Measurements from ENCODE around the gene ZNF784. TPM values are rescaled to one million over a fixed set of nuclear protein-coding genes. Genes with fewer than 3 reads are reported as not detected.

Gene ZNF784
- total and polyA plus RNA-seq, 10 of the 15 experiments (the other 5 are each of a cell fraction or from before 2014, with no cell fraction given), result 0.10 to 5.2 (median 1.8) TPM

DNA sequence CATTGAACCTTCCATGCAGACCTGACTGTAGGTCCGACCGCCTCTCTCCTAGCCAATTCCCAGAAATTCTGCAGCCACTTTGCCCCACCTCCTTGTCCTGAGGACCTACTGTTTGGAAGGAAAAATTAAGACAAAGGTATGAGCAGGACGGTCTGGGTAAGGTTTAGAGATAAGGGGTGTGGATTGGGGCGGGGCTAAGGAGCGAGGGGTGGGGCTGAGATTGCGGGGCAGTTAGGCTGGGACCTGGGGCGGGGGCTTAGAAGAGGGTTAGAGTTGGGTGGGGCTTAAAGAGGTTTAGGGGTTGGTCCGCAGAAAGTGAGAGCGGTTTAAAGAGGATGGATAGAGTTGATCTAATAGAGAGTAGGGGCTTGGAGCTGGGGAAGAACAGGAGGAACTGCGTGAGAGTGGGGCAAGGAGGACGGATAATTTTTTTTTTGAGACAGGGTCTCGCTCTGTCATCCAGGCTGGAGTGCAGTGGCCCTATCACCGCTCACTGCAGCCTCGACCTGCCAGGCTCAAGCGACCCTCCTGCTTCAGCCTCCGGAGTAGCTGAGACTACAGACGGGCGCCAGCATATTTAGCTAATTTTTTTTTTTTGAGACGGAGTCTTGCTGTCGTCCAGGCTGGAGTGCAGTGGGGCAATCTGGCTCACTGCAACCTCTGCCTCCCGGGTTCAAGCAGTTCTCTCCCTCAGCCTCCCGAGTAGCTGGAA is 20.6 kb downstream of the ZNF784 start (continued):
- no peak for TF ChIP-seq SRF (IDR thresholded peaks at IDR 0.05; ENCODE audit: low read depth in 2 of 2, low read length in 2 of 2)
- TF ChIP-seq, protein P1, sequence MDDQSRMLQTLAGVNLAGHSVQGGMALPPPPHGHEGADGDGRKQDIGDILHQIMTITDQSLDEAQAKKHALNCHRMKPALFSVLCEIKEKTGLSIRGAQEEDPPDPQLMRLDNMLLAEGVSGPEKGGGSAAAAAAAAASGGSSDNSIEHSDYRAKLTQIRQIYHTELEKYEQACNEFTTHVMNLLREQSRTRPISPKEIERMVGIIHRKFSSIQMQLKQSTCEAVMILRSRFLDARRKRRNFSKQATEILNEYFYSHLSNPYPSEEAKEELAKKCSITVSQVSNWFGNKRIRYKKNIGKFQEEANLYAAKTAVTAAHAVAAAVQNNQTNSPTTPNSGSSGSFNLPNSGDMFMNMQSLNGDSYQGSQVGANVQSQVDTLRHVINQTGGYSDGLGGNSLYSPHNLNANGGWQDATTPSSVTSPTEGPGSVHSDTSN (IDR thresholded peaks at IDR 0.05; ENCODE audit: insufficient replicate concordance, low read depth, low read length), result no peak

DNA sequence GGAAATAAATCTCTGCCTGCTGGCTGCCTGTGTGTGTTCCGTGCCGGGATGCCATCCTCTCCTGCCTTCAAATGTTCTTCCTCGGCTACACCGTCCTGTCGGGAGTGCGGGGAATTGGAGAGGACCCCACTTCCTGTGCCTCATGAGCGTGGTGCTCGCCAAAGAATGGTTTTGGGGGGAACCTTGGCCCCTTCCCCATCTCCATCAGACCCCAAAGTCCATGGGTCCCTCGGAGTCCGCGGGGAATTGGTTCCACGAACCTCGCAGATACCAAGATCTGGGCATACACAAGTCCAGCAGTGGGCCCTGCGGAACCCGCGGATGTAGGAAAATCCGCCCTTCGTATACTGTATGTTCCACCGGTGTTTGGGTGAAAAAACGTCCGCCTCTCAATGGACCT is 21.3 kb downstream of the ZNF784 start:
- H2AFZ ChIP-seq (ENCODE audit: control insufficient read depth, low read depth, low read length), result no peak overlapping the region
- no peak overlapping the region for H3K27ac ChIP-seq (ENCODE audit: control insufficient read depth, insufficient read depth)
- no peak overlapping the region for H3K9ac ChIP-seq (ENCODE audit: control insufficient read depth, insufficient read depth, low read length)
- ChIA-PET POLR2A (no interaction called here), CTCF (interaction anchor here (4.6 kb wide), 1 partner anchor 31 kb away, joined by 65 read pairs; no protein-coding TSS in a partner anchor), RAD21 (ENCODE audit: unreplicated experiment) (no interaction called here), SMC1A (ENCODE audit: uncharacterized antibody, unreplicated experiment) (no interaction called here)
- peaks cover 30% of the 10 kb centered on the region for H3K79me2 ChIP-seq (ENCODE audit: control insufficient read depth, insufficient read depth, low read length)
- BruUV-seq (replicated peaks), result no TSS peak
- H3K4me1 ChIP-seq (ENCODE audit: control insufficient read depth, insufficient read depth, low read length), result peaks cover 10% of the 10 kb centered on the region; the same call in 1 of the 2 replicates
- H3K27me3 ChIP-seq (replicated peaks in 1 of 2; ENCODE audit: control insufficient read depth in 2 of 2, insufficient read depth in 2 of 2, low read length in 1 of 2), result no peaks in the 10 kb centered on the region
- no peaks in the 10 kb centered on the region for H3K36me3 ChIP-seq (ENCODE audit: control insufficient read depth in 2 of 2, insufficient read depth in 2 of 2, low read length in 1 of 2)
- 99% methylated on average over 21 of the region's 21 CpGs for WGBS (ENCODE audit: insufficient coverage, insufficient replicate concordance, low lambda C conversion rate, missing lambda C conversion rate)
- H3K4me2 ChIP-seq (ENCODE audit: control insufficient read depth, insufficient read depth), result no peak overlapping the region
- intact Hi-C loops (cut with micrococcal nuclease; ENCODE audit: unreplicated experiment) (loop anchor here (5.0 kb wide), 1 partner anchor 39 kb away; the partner anchor contains the start of genes ZNF580 and ZNF581), in situ Hi-C loops (cut with MboI) (no loop called here)
- no peak for FAIRE-seq
- H3K9me3 ChIP-seq (replicated peaks; ENCODE audit: control insufficient read depth, insufficient read depth, low read length), result no peaks in the 10 kb centered on the region
- no peak for DNase-seq (ENCODE audit: low read depth, low spot score)
- no peak for TF ChIP-seq LARP7 (IDR thresholded peaks at IDR 0.05)
- TF ChIP-seq, protein P2, sequence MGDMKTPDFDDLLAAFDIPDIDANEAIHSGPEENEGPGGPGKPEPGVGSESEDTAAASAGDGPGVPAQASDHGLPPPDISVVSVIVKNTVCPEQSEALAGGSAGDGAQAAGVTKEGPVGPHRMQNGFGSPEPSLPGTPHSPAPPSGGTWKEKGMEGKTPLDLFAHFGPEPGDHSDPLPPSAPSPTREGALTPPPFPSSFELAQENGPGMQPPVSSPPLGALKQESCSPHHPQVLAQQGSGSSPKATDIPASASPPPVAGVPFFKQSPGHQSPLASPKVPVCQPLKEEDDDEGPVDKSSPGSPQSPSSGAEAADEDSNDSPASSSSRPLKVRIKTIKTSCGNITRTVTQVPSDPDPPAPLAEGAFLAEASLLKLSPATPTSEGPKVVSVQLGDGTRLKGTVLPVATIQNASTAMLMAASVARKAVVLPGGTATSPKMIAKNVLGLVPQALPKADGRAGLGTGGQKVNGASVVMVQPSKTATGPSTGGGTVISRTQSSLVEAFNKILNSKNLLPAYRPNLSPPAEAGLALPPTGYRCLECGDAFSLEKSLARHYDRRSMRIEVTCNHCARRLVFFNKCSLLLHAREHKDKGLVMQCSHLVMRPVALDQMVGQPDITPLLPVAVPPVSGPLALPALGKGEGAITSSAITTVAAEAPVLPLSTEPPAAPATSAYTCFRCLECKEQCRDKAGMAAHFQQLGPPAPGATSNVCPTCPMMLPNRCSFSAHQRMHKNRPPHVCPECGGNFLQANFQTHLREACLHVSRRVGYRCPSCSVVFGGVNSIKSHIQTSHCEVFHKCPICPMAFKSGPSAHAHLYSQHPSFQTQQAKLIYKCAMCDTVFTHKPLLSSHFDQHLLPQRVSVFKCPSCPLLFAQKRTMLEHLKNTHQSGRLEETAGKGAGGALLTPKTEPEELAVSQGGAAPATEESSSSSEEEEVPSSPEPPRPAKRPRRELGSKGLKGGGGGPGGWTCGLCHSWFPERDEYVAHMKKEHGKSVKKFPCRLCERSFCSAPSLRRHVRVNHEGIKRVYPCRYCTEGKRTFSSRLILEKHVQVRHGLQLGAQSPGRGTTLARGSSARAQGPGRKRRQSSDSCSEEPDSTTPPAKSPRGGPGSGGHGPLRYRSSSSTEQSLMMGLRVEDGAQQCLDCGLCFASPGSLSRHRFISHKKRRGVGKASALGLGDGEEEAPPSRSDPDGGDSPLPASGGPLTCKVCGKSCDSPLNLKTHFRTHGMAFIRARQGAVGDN (IDR thresholded peaks at IDR 0.05), result no peak
- TF ChIP-seq, protein P3, sequence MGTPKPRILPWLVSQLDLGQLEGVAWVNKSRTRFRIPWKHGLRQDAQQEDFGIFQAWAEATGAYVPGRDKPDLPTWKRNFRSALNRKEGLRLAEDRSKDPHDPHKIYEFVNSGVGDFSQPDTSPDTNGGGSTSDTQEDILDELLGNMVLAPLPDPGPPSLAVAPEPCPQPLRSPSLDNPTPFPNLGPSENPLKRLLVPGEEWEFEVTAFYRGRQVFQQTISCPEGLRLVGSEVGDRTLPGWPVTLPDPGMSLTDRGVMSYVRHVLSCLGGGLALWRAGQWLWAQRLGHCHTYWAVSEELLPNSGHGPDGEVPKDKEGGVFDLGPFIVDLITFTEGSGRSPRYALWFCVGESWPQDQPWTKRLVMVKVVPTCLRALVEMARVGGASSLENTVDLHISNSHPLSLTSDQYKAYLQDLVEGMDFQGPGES (IDR thresholded peaks at IDR 0.05), result no peak
- TF ChIP-seq, protein P4, sequence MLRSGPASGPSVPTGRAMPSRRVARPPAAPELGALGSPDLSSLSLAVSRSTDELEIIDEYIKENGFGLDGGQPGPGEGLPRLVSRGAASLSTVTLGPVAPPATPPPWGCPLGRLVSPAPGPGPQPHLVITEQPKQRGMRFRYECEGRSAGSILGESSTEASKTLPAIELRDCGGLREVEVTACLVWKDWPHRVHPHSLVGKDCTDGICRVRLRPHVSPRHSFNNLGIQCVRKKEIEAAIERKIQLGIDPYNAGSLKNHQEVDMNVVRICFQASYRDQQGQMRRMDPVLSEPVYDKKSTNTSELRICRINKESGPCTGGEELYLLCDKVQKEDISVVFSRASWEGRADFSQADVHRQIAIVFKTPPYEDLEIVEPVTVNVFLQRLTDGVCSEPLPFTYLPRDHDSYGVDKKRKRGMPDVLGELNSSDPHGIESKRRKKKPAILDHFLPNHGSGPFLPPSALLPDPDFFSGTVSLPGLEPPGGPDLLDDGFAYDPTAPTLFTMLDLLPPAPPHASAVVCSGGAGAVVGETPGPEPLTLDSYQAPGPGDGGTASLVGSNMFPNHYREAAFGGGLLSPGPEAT (IDR thresholded peaks at IDR 0.05; ENCODE audit: low read depth), result no peak
- no peak overlapping the region for H3K4me3 ChIP-seq
- no peaks in the 10 kb centered on the region for H4K20me1 ChIP-seq (ENCODE audit: control insufficient read depth, insufficient read depth)
- no peak for ATAC-seq
